Measurements from ENCODE around the gene KIRREL3. TPM values are rescaled to one million over a fixed set of nuclear protein-coding genes. Genes with fewer than 3 reads are reported as not detected.

Gene KIRREL3
- total and polyA plus RNA-seq, 10 donors = 0.50 to 5.4 (median 2.0) TPM

DNA sequence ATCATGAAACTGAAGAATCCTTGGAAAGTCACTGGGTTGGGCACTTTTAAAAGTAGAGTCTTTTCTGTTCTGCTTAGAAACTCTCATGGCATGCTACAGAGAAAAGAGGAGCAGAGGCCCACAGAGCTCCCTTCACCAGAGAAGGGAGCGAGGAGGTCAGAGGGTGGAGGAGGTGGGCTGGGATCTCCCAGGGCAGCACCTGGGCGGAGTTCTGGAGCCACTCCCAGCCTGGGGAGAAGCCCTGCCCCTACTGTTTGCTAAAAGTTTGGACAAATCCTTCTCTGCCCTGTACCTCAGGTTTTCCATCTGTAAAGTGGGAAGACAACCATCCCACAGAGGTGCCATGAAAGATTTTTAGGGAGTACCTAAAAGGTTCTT, 299.1 kb downstream of the KIRREL3 start:
- H3K27ac ChIP-seq = no peak overlapping the region
- H3K4me3 ChIP-seq = no peak overlapping the region
- intact Hi-C loops (cut with DNase I; ENCODE audit: low total_unique reads) = no loop called here
- TF ChIP-seq POLR2A (IDR thresholded peaks at IDR 0.05) (no peak), POLR2AphosphoS5 (IDR thresholded peaks at IDR 0.05) (no peak), CTCF (IDR thresholded peaks at IDR 0.05 in 8 of 11, conservative IDR thresholded peaks at IDR 0.05 in 3 of 11) (no peak)
- peaks cover 0 to 10% (median 0%) of the 10 kb centered on the region in 7 donors for H3K27me3 ChIP-seq (replicated peaks in 1 of 7)
- 82 to 97% (median 94%) methylated on average over 2 of the region's 2 CpGs for WGBS, 5 donors
- H3K36me3 ChIP-seq = no peaks in the 10 kb centered on the region
- no peak for DNase-seq
- peaks cover 0 to 16% (median 0%) of the 10 kb centered on the region in 6 donors for H3K4me1 ChIP-seq
- H3K9me3 ChIP-seq = no peaks in the 10 kb centered on the region

- H3K36me3 ChIP-seq = no peaks in the 10 kb centered on the region
- intact Hi-C loops (cut with DNase I; ENCODE audit: low total_unique reads) = no loop called here
- peaks cover 0 to 10% (median 0%) of the 10 kb centered on the region in 7 donors for H3K27me3 ChIP-seq (replicated peaks in 1 of 7)
- H3K27ac ChIP-seq = no peak overlapping the region
- no peak for DNase-seq
- WGBS, 5 donors = 84 to 90% (median 87%) methylated on average over 9 of the region's 9 CpGs
- no peaks in the 10 kb centered on the region for H3K9me3 ChIP-seq
- no peak for TF ChIP-seq POLR2AphosphoS5 (IDR thresholded peaks at IDR 0.05)
- no peak for TF ChIP-seq POLR2A (IDR thresholded peaks at IDR 0.05)
- no peak for TF ChIP-seq CTCF (IDR thresholded peaks at IDR 0.05 in 8 of 11, conservative IDR thresholded peaks at IDR 0.05 in 3 of 11)
- peaks cover 0 to 16% (median 0%) of the 10 kb centered on the region in 6 donors for H3K4me1 ChIP-seq
- no peak overlapping the region for H3K4me3 ChIP-seq
These were observed 299.6 kb downstream of the KIRREL3 start for GRCh38 chr11:126700768-126701519.

DNA sequence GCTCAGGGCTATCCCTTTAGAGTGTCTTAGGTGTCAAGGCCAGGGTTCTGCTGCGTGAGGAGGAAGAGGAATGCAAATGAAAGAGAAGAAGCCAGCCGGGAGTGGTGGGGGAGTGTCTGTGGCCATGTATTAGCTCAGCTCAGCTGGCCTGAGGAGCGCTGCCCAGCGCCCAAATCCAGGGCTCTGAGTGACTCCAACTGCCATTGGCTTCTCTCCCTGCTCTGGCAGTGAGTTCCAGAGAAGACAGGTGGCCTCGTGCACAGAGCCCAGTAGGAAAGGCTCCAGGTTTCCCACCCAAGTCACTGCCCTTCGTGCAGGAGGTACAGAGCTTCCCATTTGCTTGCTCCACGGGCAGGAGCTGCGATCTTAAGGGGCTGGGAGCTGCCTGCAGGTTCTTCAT, 302.0 kb downstream of the KIRREL3 start:
- no peak for DNase-seq
- TF ChIP-seq CTCF (IDR thresholded peaks at IDR 0.05 in 8 of 11, conservative IDR thresholded peaks at IDR 0.05 in 3 of 11) (no peak), POLR2AphosphoS5 (IDR thresholded peaks at IDR 0.05) (no peak), POLR2A (IDR thresholded peaks at IDR 0.05) (no peak)
- Histone ChIP-seq H3K4me3 (no peak overlapping the region), H3K9me3 (no peaks in the 10 kb centered on the region), H3K36me3 (no peaks in the 10 kb centered on the region), H3K27ac (no peak overlapping the region), H3K27me3 (replicated peaks in 1 of 7) (peaks cover 0 to 10% (median 0%) of the 10 kb centered on the region in 7 donors), H3K4me1 (peaks cover 0 to 6% (median 0%) of the 10 kb centered on the region in 6 donors)
- WGBS, 5 donors = 60 to 74% (median 62%) methylated on average over 8 of the region's 8 CpGs
- intact Hi-C loops (cut with DNase I; ENCODE audit: low total_unique reads) = no loop called here

- 83 to 89% (median 87%) methylated on average over 6 of the region's 6 CpGs for WGBS, 5 donors
- Histone ChIP-seq H3K36me3 (no peaks in the 10 kb centered on the region), H3K27ac (no peak overlapping the region), H3K9me3 (peaks cover 0 to 2% (median 0%) of the 10 kb centered on the region in 8 donors), H3K4me1 (no peaks in the 10 kb centered on the region), H3K4me3 (no peak overlapping the region), H3K27me3 (replicated peaks in 1 of 7) (peaks cover 0 to 10% (median 0%) of the 10 kb centered on the region in 7 donors)
- intact Hi-C loops (cut with DNase I; ENCODE audit: low total_unique reads) = no loop called here
- no peak for TF ChIP-seq POLR2AphosphoS5 (IDR thresholded peaks at IDR 0.05)
- no peak for TF ChIP-seq CTCF (IDR thresholded peaks at IDR 0.05 in 8 of 11, conservative IDR thresholded peaks at IDR 0.05 in 3 of 11)
- no peak for TF ChIP-seq POLR2A (IDR thresholded peaks at IDR 0.05)
- no peak for DNase-seq
These were observed 302.6 kb downstream of the KIRREL3 start for GRCh38 chr11:126697936-126698335.
